Activated CD8-positive, alpha-beta memory T cell treated with anti-CD3 and anti-CD28 coated beads for 1 hour (primary cell): ENCODE results near the gene SORD.

Experiments used
- DNase-seq, 2 donors: peaks; one replicate each; pipeline ENCODE4 v3.0.0-alpha.2; 2020; ENCODE audit warnings: low read depth in 1 of 2; ENCODE audit errors: extremely low read depth in 1 of 2

The SORD gene

GRCh38 chr15:45114751-45115085 is 91.7 kb downstream of the SORD start:
- no peak for DNase-seq

- DNase-seq: no peak
Measured at GRCh38 chr15:45115312-45115820, 92.4 kb downstream of the SORD start.

GRCh38 chr15:45116006-45116481 is 93.0 kb downstream of the SORD start:
- no peak for DNase-seq

GRCh38 chr15:45116482-45117307 is 93.7 kb downstream of the SORD start:
- DNase-seq: no peak

- DNase-seq: no peak
Measured at GRCh38 chr15:45117308-45118130, 94.5 kb downstream of the SORD start.

GRCh38 chr15:45118131-45118588 is 95.2 kb downstream of the SORD start:
- peak; percentile 64 to 70 for DNase-seq

- DNase-seq: no peak
Measured at GRCh38 chr15:45118996-45119395, 96.0 kb downstream of the SORD start.

GRCh38 chr15:45120081-45120972 is 97.3 kb downstream of the SORD start:
- no peak for DNase-seq

GRCh38 chr15:45121020-45121419 is 98.0 kb downstream of the SORD start:
- DNase-seq: no peak

GRCh38 chr15:45121706-45122417 is 98.9 kb downstream of the SORD start:
- DNase-seq: no peak

- DNase-seq: no peak
Measured at GRCh38 chr15:45122719-45123118, 99.7 kb downstream of the SORD start.

GRCh38 chr15:45123397-45123796 is 100.4 kb downstream of the SORD start:
- DNase-seq: no peak

GRCh38 chr15:45126535-45127158 is 103.7 kb downstream of the SORD start:
- no peak for DNase-seq
